ENCODE data around the gene RPL7A. TPM values are rescaled to one million over a fixed set of nuclear protein-coding genes. Genes with fewer than 3 reads are reported as not detected.
A peak's percentile ranks its signal among the peaks of the same experiment; 100 is the strongest.

The RPL7A gene
- total RNA-seq, 6 experiments from 2014 or later = 529 to 851 (median 616) TPM

GRCh38 chr9:133357656-133358055, 9.6 kb downstream of the RPL7A start:
- no peak overlapping the region for H3K4me3 ChIP-seq
- WGBS (ENCODE audit: insufficient coverage, low coverage, low lambda C conversion rate, missing lambda C conversion rate) = 70% methylated on average over 7 of the region's 14 CpGs

GRCh38 chr9:133359399-133360175, 11.6 kb downstream of the RPL7A start:
- TF ChIP-seq POLR2A (IDR thresholded peaks at IDR 0.05) (no peak), CTCF (IDR thresholded peaks at IDR 0.05) (peak; percentile 30 to 45 (median 34))
- ATAC-seq = peak in 3 of 4 donors; percentile 15 to 37 (median 19)
- no peak overlapping the region for H3K4me3 ChIP-seq
- DNase-seq = no peak
- H3K27me3 ChIP-seq = no peaks in the 10 kb centered on the region
- no peaks in the 10 kb centered on the region for H3K9me3 ChIP-seq
- peaks cover 0 to 46% (median 26%) of the 10 kb centered on the region in 4 donors for H3K36me3 ChIP-seq
- intact Hi-C loops (cut with DNase I) = loop anchor here in 1 of 2 donors (10.0 kb wide), 1 partner anchor 45 kb away; no protein-coding TSS in a partner anchor
- no peak overlapping the region for H3K27ac ChIP-seq
- peaks cover 0 to 18% (median 5%) of the 10 kb centered on the region in 4 donors for H3K4me1 ChIP-seq
- WGBS (ENCODE audit: insufficient coverage, low coverage, low lambda C conversion rate, missing lambda C conversion rate) = 65% methylated on average over 4 of the region's 20 CpGs

More at GRCh38 chr9:133357656-133358055, 9.6 kb downstream of the RPL7A start:
- Histone ChIP-seq H3K9me3 (no peaks in the 10 kb centered on the region), H3K27ac (no peak overlapping the region), H3K4me1 (peaks cover 0 to 23% (median 5%) of the 10 kb centered on the region in 4 donors), H3K36me3 (peaks cover 0 to 33% (median 11%) of the 10 kb centered on the region in 4 donors), H3K27me3 (no peaks in the 10 kb centered on the region)
- DNase-seq (no peak), ATAC-seq (no peak)
- TF ChIP-seq POLR2A (IDR thresholded peaks at IDR 0.05) = no peak
- intact Hi-C loops (cut with DNase I) = loop anchor here in 1 of 2 donors (10.0 kb wide), 1 partner anchor 47 kb away; no protein-coding TSS in a partner anchor

DNA sequence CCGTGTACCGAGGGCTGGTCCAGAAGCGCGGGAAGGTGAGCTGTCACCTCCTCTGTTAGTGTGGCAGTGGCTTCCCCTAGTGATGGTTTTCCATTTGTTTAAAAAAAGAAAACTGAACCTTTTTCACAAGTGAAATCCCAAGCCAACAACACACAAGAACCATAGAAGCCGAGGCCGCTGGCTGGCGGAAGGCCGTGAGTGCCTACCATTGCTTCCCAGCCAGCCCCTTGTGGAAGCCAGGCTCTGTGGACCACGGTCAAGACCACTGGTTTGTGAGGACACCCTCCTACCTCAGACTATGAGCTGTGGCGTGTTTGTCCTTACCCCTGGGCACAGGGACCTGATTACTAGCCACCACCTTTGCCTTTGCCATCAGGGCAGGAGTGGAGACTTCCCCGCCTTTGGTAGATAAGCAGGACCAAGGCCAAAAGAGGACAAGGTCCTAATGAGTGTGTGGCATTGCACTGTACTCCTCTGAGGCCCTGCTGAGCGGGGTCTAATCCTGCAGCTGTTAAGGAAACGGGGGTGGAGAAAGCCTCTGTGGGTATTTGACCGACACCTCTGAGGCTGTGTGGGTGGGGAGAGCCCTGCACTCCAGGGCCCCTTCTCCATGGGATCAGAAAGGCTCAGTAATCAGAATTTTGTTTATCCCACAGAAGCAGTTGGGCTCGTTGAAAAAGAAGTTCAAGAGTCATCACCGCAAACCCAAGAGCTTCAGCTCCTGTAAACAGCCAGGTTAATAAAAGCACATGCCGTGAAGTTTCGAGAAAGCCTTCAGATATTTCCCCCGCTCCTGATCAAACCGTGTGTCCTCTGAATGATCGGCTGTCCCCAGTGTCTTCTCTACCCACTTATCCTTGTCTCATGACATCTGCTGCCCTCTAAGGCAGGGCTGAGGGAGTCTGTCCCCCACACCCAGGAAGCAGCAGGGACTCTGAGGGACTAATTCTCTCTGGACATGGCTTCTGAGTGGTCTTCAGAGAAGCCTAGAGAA, 12.7 kb downstream of the RPL7A start:
- ATAC-seq = no peak
- no peak for DNase-seq
- Histone ChIP-seq H3K27ac (no peak overlapping the region), H3K36me3 (peaks cover 0 to 57% (median 36%) of the 10 kb centered on the region in 4 donors), H3K4me1 (peaks cover 0 to 7% (median under 1%) of the 10 kb centered on the region in 4 donors), H3K27me3 (no peaks in the 10 kb centered on the region), H3K9me3 (no peaks in the 10 kb centered on the region), H3K4me3 (no peak overlapping the region)
- intact Hi-C loops (cut with DNase I) = no loop called here
- TF ChIP-seq CTCF (IDR thresholded peaks at IDR 0.05) (no peak), POLR2A (IDR thresholded peaks at IDR 0.05) (no peak)
- 80% methylated on average over 16 of the region's 21 CpGs for WGBS (ENCODE audit: insufficient coverage, low coverage, low lambda C conversion rate, missing lambda C conversion rate)

DNA sequence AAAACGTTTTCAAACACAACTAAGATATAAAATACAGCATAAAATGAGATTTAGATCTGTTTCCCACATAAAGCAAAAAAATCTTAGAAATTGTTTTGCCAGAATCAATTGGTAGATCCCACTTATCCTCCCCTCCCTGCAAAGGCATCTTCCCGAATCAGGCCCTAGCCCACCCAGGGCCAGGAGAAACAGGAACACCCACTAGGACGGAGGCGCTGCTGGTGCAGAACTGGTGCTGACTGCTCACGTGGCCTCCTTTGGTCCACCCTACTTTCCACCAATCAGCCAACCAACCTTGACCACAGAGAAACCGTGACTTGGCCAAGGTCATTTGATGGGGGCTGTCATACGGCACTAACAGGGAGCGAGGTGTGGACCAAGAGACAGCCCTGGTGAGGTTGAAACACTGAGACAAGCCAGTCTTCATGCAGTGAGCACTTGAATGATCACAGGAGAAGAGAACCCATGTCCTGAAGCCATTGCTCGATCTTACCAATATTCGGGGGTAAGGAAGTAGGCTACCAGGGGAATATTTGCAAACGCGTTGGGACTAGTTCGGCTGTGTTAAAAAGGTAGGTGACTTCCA, 13.6 kb downstream of the RPL7A start:
- intact Hi-C loops (cut with DNase I) = no loop called here
- ATAC-seq = no peak
- TF ChIP-seq CTCF (IDR thresholded peaks at IDR 0.05) = no peak
- no peak for TF ChIP-seq POLR2A (IDR thresholded peaks at IDR 0.05)
- DNase-seq = no peak
- H3K27ac ChIP-seq = no peak overlapping the region
- no peak overlapping the region for H3K4me3 ChIP-seq
- no peaks in the 10 kb centered on the region for H3K9me3 ChIP-seq
- H3K36me3 ChIP-seq = peaks cover 0 to 66% (median 39%) of the 10 kb centered on the region in 4 donors
- peaks cover 0 to 6% (median 0%) of the 10 kb centered on the region in 4 donors for H3K4me1 ChIP-seq
- H3K27me3 ChIP-seq = no peaks in the 10 kb centered on the region
- 55% methylated on average over 4 of the region's 13 CpGs for WGBS (ENCODE audit: insufficient coverage, low coverage, low lambda C conversion rate, missing lambda C conversion rate)
